Fibroblast of peridontal ligament (primary cell): ENCODE results near the gene UVSSA.

Experiments
- DNase-seq: peaks from one replicate; pipeline ENCODE4 v3.0.0-alpha.2; 2010; ENCODE audit errors: extremely low read depth

UVSSA gene

GRCh38 chr4:1346781-1347409 lies at the start of gene UVSSA:
Gene UVSSA, plus strand, starts transcription at chr4:1347208. Its CDS starts 884 bp downstream, at chr4:1348092.
- peak; percentile 99 for DNase-seq

- DNase-seq, result no peak
Observed at GRCh38 chr4:1297456-1298325, 49.3 kb upstream of the UVSSA start.

DNA sequence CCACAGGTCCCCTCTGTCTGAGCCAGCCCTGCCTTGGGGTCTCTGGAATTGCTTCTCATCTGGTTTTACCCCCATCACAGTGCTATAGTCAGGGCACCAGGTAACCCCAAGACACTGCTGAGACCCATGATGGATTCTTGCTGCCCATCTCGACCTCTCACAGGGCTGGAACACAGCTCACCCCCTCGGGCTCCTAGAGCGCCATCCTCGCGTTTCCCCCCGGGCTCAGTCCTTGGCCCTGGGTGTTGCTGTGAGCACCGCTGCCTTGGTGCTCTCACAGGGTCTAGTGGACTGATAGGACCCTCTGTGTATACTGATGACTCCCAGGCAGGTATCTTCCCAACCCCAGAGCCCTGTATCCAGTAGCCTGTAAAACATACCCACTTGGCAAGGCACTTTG lies 48.5 kb upstream of the UVSSA start:
- DNase-seq, result no peak

GRCh38 chr4:1299301-1299860 lies 47.6 kb upstream of the UVSSA start:
- no peak for DNase-seq

- peak; percentile 36 for DNase-seq
Observed at GRCh38 chr4:1300466-1301455, 46.2 kb upstream of the UVSSA start.

DNA sequence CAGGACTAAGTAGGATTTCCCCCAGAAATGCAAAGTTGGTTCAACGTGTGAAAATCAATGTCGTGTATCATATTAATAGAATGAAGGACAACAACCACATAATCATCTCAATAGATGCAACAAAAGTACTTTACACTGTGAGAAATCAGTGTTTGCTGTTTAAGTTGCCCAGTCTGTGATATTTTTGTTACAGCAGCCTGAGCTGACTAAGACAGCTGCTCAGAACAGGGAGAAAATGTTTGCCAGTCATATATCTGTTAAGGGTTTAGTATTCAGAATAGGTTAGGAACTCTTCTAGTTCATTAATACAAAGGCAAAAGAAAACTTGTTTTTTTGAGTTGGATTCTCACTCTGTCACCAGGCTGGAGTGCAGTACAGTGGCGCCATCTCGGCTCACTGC lies 44.8 kb upstream of the UVSSA start:
- DNase-seq, result no peak

DNA sequence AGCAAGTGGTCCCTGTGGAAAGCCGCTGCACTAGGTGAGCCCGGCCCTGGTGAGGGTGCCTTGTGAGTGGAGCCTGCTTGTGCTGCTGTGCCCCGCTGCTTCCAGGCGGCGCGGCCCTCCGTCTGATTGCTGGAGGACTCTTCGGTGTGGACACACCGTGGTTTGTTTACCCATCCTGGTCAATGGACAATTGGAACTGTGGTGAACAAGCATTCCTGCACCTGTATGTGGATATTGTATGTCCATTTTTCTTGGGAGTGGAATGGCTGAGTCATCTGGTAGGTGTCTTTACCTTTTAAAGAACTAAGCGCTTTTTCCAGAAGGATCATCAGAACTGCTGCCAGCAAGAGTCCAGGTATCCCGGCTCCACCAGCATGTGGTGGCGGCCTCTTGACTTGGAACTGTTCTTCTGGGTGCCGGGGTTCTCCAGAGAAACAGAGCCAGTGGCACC lies 41.7 kb upstream of the UVSSA start:
- no peak for DNase-seq

- no peak for DNase-seq
Observed at GRCh38 chr4:1305781-1306455, 41.1 kb upstream of the UVSSA start.

- no peak for DNase-seq
Observed at GRCh38 chr4:1307951-1308735, 38.9 kb upstream of the UVSSA start.

GRCh38 chr4:1309261-1310010 lies 37.6 kb upstream of the UVSSA start:
- peak; percentile 89 for DNase-seq

DNA sequence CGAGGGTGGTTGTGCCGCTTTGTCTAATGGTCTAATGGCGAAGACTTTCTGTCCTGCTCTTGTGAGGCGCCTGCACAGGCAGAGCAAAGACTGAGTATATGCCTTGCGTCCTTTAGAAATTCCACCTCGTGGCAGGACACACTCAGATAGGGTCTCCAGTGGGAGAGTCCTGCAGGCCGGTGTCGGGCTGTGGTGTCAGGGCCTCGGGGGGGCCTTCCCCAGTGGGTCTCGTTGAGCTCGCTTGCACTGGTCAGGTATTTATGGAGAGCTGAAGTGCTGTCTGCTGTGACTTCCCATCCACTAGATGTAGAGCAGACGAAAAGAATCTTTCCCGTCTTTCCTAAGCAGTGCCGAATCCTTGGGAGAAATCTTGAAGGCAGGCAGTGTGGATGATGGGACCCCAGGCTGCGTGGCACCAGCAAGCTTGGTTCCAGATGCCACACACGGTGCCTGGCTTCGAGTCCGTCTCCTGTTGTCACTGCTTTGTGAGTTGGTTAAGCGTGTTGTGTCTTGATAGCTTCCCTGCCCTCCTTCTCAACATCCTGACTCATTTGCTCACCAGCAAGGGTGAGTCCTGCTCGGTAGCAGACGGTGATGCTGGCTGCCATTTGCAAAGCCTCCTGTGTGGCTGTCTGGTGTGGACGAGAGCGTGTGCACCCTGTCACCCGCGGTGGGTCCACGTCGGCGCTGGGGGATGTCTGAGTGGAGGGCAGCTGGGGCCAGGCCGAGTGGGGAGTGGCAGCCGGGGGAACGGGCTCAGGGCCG lies 36.8 kb upstream of the UVSSA start:
- peak; percentile 18 for DNase-seq

DNA sequence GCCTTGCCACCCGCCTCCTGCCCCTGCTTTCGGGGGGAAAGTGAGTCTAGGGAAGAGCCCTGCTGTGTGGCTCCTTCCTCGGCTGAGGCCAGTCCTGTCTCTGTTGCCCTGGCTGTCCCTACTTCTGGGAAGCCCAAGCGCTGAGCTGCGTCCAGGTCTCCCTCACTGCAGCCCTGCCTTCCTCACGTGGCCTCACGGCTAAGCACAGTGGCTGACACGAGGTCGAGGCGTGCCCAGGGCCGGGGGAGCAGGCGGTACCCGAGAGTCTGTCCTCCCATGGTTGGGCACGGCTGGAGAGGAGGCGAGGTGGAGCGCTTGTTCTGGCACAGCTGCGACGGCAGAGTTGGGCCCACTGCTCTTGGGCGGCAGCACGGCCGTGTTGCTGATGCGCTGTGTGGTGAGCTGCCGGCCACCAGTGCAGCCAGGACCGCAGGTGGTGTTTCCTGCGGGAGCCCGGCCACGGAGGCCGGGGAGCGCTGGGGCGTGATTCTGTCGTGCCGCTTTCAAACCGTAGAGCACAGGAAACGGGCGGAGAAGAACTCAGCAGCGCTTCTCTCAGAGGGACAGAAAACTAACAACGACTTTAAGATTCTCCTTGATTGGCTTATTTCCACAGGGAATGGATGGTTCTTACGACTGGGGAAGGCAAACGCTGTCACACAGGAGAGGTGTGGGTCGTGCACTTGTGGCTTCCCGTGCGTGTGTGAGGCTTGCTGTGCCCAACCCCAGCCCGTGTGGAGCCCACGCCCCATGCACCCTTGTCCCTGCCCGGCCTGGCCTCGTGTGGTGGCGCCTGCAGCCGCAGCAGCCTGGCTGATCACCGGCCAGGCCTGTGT lies 36.0 kb upstream of the UVSSA start:
- DNase-seq, result no peak

GRCh38 chr4:1312821-1313640 lies 34.0 kb upstream of the UVSSA start:
- DNase-seq, result no peak

- no peak for DNase-seq
Observed at GRCh38 chr4:1315306-1315705, 31.7 kb upstream of the UVSSA start.

DNA sequence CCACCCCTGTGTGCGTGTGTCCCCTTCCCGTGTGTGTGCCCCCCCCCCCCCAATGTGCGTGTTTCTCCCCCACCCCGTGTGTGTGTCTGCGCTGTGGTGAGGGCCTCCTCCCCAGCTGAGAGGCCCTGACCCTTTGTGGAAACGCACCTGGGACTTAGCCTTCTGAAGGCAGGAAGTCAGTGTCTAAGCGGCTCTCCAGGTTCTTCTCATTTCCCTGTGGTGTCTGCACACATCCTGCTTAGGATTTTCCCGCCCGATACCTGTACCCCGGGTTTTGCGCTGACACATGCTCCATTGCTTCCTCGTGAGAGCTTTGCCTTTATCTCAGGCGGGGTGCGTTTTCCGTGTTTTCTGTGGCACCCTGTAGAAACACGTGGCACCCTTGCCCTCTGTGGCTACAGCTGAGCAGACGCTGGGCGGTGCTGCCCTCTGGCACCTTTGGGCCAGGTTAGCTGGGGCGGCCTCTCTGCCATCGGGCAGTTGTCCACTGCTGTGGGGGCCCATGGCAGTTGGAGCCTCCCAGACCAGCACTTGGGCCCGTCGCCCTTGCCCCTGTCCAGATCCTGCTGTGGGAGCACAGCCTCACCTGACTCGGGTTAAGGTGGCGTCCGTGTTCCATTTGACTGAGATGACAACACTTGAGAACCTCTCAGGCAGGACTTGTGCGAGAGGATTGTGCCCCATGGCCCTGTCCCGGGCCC lies 31.0 kb upstream of the UVSSA start:
- DNase-seq, result no peak

GRCh38 chr4:1316537-1317168 lies 30.4 kb upstream of the UVSSA start:
- no peak for DNase-seq
